Ishikawa (cell line): Measurements from ENCODE around the gene KHSRP.

Source experiments
- CEBPB ChIP-seq: IDR thresholded peaks from 2 replicates; pipeline ENCODE4 v1.6.1; 2012
- CREB1 ChIP-seq: IDR thresholded peaks from 2 replicates; pipeline ENCODE4 v1.6.1; 2012; ENCODE audit warnings: low read depth
- EGR1 ChIP-seq: IDR thresholded peaks from 2 replicates; pipeline ENCODE4 v1.6.1; 2012
- EP300 ChIP-seq: IDR thresholded peaks from 2 replicates; pipeline ENCODE4 v1.6.1; 2012; ENCODE audit warnings: borderline replicate concordance
- FOXM1 ChIP-seq: IDR thresholded peaks from 2 replicates; pipeline ENCODE4 v1.6.1; 2012; ENCODE audit warnings: low read depth, borderline replicate concordance
- NFIC ChIP-seq: IDR thresholded peaks from 2 replicates; pipeline ENCODE4 v1.6.1; 2012
- RAD21 ChIP-seq: IDR thresholded peaks from 2 replicates; pipeline ENCODE4 v1.6.1; 2012; ENCODE audit warnings: low read depth
- TAF1 ChIP-seq: IDR thresholded peaks from 2 replicates; pipeline ENCODE4 v1.6.1; 2012; ENCODE audit warnings: low read depth, mild to moderate bottlenecking
- TCF12 ChIP-seq: IDR thresholded peaks from 2 replicates; pipeline ENCODE4 v1.6.1; 2012; ENCODE audit warnings: low read depth
- TEAD4 ChIP-seq: IDR thresholded peaks from 2 replicates; pipeline ENCODE4 v1.6.1; 2012
- YY1 ChIP-seq: IDR thresholded peaks from 2 replicates; pipeline ENCODE4 v1.6.1; 2012; ENCODE audit warnings: low read depth
- ZBTB7A ChIP-seq: IDR thresholded peaks from 2 replicates; pipeline ENCODE4 v1.6.1; 2012; ENCODE audit warnings: low read depth
- TF ChIP-seq, protein P1 (sequence below): IDR thresholded peaks from 2 replicates; pipeline ENCODE4 v1.6.1; 2012
- TF ChIP-seq, protein P2 (sequence below): IDR thresholded peaks from 2 replicates; pipeline ENCODE4 v1.6.1; 2012; ENCODE audit warnings: low read depth, mild to moderate bottlenecking
- TF ChIP-seq, protein P3 (sequence below): IDR thresholded peaks from 2 replicates; pipeline ENCODE4 v1.6.1; 2012

The KHSRP gene

DNA sequence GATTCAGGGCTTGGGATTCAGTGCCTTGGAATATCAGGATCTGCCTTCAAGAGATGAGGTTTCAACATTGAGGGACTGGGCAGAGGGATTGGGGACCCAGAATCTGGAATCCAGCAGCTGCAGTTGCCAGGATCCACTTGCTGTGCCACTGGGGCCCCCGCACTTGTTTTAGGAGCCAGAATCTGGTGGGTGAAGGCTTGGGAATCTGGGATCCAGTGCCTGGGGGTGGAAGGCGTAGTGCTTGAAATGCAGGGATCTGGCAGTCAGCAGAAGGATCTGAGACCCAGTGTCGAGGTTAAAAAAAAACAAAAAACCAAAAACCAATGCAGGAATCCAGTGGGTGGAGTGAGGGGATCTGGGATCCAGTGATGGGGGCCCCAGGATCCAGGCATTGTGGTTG is 16.3 kb upstream of the KHSRP start:
- TF ChIP-seq TCF12 (no peak), FOXM1 (no peak), ZBTB7A (no peak), RAD21 (no peak), TEAD4 (no peak), CEBPB (no peak), CREB1 (no peak), TAF1 (no peak)

DNA sequence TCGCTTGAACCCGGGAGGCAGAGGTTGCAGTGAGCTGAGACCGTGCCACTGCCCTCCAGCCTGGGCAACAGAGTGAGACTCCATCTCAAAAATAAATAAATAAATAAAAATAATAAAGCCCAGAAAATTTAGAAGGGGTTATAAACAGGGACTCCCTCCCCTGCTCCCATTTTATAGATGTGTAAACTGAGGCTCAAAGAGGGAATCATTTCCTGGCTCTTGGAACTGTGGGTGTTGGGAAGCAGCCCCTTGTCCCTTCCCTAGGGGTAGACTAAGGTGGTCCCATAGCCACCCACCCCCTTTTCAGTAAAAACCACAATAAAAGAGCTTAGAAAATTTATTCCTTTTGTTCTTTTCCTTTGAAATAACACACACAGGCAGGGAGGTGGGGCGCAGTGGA is 15.1 kb upstream of the KHSRP start:
- TF ChIP-seq, protein P1, sequence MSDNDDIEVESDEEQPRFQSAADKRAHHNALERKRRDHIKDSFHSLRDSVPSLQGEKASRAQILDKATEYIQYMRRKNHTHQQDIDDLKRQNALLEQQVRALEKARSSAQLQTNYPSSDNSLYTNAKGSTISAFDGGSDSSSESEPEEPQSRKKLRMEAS = no peak
- TF ChIP-seq, protein P2, sequence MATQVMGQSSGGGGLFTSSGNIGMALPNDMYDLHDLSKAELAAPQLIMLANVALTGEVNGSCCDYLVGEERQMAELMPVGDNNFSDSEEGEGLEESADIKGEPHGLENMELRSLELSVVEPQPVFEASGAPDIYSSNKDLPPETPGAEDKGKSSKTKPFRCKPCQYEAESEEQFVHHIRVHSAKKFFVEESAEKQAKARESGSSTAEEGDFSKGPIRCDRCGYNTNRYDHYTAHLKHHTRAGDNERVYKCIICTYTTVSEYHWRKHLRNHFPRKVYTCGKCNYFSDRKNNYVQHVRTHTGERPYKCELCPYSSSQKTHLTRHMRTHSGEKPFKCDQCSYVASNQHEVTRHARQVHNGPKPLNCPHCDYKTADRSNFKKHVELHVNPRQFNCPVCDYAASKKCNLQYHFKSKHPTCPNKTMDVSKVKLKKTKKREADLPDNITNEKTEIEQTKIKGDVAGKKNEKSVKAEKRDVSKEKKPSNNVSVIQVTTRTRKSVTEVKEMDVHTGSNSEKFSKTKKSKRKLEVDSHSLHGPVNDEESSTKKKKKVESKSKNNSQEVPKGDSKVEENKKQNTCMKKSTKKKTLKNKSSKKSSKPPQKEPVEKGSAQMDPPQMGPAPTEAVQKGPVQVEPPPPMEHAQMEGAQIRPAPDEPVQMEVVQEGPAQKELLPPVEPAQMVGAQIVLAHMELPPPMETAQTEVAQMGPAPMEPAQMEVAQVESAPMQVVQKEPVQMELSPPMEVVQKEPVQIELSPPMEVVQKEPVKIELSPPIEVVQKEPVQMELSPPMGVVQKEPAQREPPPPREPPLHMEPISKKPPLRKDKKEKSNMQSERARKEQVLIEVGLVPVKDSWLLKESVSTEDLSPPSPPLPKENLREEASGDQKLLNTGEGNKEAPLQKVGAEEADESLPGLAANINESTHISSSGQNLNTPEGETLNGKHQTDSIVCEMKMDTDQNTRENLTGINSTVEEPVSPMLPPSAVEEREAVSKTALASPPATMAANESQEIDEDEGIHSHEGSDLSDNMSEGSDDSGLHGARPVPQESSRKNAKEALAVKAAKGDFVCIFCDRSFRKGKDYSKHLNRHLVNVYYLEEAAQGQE = no peak
- no peak for TF ChIP-seq RAD21
- no peak for TF ChIP-seq ZBTB7A
- no peak for TF ChIP-seq YY1

DNA sequence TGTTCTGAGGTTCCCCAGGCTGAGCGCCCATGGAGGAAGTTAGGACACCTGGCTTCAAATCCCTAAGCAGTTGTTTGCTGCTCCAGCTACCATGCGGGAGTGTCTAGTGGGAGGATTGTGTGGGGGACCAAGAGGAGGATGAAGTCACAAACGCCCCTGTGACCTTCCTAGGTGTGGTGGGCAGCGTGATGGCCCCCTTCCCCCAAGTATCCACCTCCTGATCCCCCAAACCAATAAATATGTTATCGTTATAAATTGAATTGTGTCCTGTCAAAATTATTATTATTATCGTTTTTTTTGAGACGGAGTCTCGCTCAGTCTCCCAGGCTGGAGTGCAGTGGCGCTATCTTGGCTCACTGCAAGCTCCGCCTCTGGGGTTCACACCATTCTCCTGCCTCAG is 9.1 kb upstream of the KHSRP start, which contains the start of gene SLC25A41:
TSS of gene SLC25A41 (minus strand) at position 101 of the 400 bp plus-strand sequence. CDS start at position 31, 70 bp downstream.
- no peak for TF ChIP-seq TAF1
- TF ChIP-seq RAD21 = no peak
- TF ChIP-seq FOXM1 = no peak
- no peak for TF ChIP-seq EGR1
- TF ChIP-seq EP300 = no peak
- TF ChIP-seq ZBTB7A = no peak
- no peak for TF ChIP-seq NFIC
- TF ChIP-seq, protein P1 = no peak
- TF ChIP-seq CEBPB = no peak
- TF ChIP-seq CREB1 = no peak
- TF ChIP-seq, protein P3, sequence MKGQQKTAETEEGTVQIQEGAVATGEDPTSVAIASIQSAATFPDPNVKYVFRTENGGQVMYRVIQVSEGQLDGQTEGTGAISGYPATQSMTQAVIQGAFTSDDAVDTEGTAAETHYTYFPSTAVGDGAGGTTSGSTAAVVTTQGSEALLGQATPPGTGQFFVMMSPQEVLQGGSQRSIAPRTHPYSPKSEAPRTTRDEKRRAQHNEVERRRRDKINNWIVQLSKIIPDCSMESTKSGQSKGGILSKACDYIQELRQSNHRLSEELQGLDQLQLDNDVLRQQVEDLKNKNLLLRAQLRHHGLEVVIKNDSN = no peak
- TF ChIP-seq, protein P2 = no peak
- no peak for TF ChIP-seq TEAD4
- no peak for TF ChIP-seq YY1
- TF ChIP-seq TCF12 = no peak

DNA sequence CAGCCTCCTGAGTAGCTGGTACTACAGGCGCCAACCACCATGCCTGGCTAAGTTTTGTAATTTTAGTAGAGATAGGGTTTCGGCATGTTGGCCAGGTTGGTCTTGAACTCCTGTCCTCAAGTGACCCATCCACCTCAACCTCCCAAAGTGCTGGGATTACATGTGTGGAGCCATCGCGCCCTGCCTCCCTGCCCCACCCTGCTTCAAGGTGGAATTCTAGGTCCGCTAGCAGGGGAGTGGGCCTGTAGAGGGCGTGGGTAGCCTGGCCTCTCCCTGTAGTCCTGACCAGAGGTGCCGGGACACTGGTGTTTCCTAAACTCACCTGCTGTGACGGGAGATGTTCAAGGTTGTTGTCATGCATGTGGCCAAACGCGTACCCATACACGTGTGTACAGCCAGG is 8.6 kb upstream of the KHSRP start:
- TF ChIP-seq YY1 = no peak
- no peak for TF ChIP-seq TCF12
- no peak for TF ChIP-seq EGR1
- TF ChIP-seq, protein P3 = no peak
- no peak for TF ChIP-seq FOXM1
- TF ChIP-seq TAF1 = no peak
- no peak for TF ChIP-seq TEAD4
- no peak for TF ChIP-seq NFIC

DNA sequence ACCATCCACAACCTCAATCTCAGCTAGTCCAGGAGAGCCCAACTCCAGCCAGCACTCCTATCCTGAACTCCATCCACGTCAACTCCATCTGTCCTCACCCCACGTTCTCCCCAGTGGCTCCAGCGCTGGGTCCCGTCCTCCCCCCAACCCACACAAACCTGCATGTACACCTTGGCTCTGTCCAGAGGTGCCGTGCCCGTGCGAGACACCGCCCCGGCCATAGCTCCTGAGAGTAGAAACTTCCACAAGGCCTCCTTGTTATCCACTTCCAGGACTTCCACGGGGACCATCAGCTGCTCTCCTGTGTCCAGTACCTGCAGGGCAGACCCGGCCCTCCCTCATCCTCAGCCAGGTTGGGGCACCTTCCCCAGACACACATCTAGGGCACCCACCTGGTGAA is 7.3 kb upstream of the KHSRP start:
- TF ChIP-seq NFIC (no peak), CREB1 (no peak), ZBTB7A (no peak), TAF1 (no peak), RAD21 (no peak), TCF12 (no peak)
- TF ChIP-seq, protein P2 = no peak
- TF ChIP-seq, protein P3 = no peak
